ENCODE data around the gene DTNB.
"Not testable (repeated sequence)": the region's sequence is repeated elsewhere in the genome, so short reads cannot be mapped to it uniquely, and the experiment has no call there.

Gene DTNB

DNA sequence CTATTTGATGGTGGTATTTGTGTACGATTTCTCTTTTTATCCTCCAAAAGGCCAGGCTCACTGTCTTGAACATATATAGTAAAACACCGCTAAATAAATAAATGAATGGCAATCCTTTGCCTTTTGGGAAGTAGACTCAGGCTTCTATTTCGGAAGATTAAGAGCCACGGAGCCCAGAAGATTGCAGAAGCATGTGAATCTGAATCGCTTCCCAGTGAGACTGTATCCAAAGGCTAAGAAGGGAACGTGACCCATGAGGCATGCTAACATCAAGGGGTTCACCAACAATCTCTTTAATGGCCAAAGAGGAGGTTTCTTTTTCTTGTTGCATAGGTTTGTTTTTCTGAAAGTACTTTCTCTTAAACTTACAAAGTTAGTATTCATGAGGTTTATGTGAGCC, 261.6 kb downstream of the DTNB start:
- no peak for DNase-seq

DNA sequence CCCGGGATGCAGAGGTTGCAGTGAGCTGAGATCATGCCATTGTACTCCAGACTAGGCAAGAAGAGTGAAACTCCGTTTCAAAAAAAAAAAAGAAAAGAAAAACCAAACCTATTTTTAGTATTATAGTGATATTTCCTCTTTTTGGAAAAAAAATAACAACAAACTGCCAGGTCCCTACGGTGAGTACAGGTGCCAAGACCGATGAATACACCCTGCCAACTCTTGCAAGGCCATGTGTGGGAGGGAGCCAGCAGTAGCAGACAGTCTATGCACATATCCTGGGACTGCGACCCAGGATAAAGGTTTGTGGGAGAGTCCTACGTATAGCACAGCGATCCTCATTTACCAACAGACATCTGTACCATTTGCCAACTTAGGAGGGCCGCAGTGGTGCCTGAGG, 262.1 kb downstream of the DTNB start:
- DNase-seq: no peak

DNA sequence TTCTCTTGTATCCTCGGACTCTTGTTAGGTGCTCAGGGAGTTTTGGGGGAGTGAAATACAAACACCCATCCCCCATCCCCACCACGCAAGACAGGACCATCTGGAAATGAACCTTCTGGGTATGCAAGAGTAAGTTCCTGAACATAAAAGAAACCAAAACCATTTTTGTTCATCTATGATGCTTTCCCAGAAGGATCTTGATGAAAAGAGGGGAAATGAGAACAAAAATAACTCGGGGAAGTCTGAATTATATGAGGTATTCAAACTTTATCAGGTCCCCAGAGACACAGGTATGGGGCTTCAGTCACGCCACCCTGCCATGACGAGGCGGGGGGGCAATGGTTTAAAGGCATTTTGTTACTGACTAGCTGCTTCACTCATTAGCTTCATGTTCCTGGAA, 263.0 kb downstream of the DTNB start:
- DNase-seq: no peak

DNA sequence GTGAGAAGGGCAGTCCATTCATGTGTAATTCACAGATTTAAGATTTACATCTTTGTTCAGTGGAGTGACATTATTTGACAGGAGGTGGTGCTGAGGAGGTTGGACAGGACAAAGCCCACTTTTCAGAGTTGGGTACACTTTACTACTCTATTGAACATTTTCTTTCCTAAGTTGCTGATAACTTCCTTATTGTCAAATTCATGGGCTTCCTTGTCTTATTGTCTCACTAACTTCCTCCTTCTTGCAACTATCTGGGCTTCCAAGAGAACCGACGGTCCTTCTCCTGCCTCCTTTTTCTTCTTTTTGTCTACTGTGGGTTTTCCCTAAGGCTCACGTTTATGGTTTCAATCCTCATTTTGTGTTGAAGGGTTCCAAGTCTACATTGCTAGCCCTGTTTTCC, 263.9 kb downstream of the DTNB start:
- no peak for DNase-seq

DNA sequence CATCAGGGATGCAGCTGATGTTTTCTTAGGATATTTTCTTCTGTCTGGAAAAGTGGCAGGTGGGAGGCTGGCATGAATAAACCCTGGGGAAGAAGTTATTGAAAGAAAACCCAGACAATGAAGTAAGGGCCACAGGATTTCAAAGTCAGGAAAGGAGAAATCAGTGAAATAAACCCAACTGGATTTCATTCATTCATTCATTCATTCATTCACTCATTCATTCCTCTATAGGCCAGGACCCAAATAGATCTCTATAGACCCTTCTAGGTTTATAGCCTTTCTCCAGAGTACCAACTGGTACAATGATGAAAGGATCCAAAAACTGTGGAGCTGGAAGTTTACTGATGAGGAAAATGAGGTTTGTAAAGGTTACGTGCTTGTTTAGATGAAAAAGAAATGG, 264.3 kb downstream of the DTNB start:
- DNase-seq: no peak

DNA sequence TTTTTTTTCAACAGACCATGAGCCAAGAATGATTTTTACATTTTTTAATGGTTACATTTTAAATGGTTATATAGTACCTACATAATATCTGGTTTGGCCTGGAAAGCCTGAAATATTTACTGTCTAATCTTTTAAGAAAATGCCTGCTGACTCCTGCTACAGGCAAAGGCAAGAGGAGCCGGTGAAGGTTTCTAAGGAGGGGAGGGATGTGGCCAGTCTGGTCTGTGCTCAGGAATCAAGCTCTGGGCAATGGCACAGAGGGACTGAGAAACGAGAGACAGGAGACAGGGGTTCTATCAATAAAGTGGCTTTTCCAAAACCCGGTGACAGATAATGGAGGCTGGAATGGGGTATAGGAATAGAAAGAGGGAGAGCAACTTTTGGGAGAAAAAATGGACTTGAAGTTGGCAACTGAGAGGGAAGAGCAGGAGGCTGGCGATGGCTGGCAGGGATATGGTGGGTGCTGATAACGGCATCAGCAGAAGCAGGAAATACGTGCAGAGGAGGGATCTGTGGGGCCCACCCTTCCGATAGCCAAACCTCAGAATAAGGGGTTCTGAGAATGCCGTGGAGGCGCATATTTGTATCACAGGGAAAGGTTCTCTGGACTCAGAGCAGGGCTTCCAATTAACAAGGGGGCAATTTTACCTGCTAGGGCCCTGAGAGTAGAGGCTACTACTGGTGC, 267.6 kb downstream of the DTNB start:
- DNase-seq: no peak

DNA sequence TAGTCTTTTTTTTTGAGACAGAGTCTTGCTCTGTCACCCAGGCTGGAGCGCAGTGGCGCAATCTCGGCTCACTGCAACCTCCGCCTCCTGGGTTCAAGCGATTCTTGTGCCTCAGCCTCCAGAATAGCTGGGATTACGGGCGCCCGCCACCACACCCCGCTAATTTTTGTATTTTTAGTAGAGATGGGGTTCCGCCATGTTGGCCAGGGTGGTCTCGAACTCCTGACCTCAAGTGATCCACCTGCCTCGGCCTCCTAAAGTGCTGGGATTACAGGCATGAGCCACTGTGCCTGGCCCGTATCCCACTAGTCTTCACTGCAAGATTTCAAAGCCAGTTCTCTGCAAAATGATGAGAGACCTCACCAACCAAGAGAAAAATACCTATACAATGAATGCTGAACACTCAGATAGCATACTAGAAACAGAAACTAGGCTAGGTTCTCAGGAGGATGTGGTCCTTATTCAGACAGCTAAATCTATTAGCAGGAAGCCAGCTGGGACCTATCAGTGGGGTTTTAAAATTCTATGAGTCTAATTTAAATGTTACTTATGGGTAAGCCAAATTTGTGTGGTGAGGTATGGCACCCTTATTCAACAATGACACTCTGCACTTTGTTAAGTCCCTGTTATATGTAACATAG, 270.1 kb downstream of the DTNB start:
- DNase-seq: not testable (repeated sequence)

DNA sequence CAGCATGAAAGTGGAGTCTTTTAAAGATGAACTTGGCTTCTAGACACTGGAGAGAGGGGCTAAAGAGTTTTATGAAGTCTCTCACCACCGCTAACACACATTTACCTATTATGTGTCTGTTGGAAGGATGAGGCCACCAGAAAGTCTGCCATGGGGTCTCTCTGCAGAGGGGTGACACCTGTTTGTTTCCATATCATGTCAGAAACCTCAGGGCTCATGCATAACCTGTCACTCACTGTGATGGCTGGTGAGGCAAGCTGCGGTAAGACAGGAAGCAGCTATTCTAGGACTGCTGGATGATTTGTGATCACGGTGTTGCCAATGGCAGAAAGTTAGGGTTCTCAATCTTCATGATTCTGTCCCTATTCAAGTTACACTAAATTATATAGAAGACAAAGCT, 270.9 kb downstream of the DTNB start:
- no peak for DNase-seq

DNA sequence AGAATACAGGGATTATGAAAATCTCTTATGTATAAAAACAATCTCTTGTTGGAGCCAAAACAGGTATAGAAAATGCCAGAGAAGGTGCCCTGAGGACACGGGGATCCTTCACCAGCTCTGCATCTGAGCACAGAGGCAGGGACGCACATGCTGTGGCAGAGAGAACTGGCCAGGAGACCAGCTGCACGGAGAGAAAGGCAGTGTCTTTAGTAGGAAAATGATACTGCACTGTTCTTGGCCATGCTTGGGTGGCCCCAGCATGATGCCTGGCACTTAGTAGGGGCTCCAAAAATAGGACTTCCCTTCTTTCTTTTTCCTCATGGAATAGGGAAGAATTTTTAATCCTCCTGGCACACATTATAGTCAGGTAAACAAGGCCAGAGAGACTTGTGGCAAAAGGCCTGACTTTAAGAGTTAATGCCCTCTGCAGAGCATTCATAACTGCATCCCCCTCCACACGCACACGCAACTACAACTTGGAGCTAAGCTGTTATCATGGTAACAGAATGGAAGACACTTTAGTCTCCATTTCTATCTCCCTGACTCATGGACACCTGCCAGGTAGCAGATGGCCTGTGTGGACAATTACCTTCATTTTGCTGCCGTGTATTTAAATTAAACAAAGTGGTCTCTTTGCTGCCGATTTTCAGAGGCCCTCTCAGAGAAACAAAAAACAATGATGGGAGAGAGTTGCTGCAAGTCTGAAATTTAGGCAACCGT, 271.9 kb downstream of the DTNB start:
- peak; percentile 19 to 53 for DNase-seq

DNA sequence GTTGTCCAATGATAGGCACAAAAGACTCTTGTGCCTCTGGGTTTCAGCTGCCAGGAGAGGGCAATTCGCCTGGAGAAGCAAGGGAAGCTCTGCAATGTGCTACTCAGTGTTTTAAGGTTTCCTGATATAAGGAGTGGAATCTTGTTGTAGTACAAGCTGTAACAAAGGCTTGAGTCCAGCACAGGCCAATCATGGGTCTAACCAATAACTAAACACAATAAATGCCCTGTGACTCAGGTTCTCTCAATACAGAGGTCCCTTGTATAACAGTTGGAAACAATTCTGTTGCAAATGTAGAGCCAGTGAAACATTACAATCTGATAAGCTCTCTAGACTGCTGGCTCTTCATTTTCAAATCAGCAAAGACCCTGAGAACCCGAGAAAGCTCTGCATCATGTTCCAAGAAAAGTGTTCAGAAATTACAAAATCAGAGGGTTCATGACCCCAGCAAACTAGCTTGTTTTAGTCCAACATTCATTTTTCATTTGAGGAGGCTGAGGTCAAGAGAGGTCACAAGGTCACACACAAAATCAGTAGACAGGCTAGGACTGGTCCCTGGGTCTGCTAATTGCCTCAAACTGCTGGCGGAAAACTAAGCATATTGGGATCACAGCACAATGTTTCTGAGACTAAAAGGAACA, 272.7 kb downstream of the DTNB start:
- no peak for DNase-seq

DNA sequence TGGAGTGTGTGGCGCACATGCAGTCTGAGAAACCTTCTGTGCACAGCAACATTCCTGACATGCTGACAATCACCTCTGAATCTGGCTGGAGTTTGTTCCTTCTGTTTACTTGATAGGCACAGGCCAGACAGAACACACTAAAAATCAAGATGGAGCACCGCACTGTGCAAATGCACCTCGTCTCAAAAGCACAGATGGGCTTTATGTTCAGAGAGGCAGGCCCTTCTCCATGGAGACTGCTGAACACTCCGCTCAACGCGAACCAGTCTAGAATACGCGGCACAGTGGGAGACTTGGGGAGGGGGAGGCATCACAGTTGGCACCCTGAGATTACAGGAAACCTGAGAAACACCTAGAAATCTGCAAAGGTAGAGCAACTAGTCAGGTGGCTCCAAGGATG, 273.2 kb downstream of the DTNB start:
- no peak for DNase-seq

DNA sequence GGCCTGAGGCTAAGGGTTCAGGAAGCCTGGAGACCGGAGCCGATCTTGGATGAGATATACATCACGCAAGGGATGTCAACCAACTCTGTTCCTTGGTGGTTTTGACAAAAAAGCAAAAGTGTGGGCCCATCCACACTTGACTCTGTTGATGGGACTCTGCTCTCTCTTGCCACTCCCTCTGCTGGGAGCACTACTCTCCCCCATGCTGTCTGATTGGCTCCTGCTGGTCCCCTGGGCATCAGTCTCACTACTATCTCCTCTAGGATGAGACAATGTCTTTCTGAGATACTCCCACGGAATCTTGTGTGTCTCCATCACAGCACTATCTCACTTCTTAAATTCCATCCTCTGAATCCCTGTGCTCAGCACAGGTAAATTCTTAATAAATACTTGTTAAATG, 274.8 kb downstream of the DTNB start:
- no peak for DNase-seq

DNA sequence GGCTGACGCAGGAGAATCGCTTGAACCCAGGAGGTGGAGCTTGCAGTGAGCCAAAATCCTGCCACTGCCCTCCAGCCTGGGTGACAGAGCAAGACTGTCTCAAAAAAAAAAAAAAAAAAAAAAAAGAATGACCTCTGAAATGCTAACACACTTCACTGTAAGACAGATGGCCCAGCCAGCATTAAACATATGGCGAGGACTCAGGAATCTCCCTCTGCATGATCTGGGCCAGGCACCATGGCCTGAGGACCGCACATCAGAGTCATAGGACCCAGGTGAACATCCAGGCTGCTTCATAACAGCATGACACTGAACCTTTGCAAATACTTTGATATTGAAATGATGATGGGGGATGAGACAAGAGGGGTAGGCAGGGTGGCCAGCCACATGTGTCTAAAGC, 275.6 kb downstream of the DTNB start:
- no peak for DNase-seq

DNA sequence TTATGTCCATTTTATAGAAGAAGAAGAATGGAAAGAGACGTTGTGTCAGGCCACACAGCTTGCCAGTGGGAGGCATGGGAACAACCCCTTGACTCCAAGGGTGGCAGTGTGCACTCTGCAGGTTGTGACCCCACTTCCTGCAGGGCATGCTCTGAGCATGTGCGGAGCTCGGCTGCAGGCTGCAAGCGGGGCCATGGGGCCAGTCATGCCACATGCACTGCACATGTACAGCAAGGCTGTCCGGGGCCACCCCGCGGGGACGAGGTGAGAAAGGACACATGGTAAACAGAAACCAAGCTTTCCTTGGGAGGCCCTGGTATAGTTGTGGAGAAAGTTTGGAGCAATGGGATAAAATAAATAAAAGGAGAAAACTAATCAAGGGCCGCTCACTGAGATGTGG, 284.2 kb downstream of the DTNB start:
- no peak for DNase-seq

DNA sequence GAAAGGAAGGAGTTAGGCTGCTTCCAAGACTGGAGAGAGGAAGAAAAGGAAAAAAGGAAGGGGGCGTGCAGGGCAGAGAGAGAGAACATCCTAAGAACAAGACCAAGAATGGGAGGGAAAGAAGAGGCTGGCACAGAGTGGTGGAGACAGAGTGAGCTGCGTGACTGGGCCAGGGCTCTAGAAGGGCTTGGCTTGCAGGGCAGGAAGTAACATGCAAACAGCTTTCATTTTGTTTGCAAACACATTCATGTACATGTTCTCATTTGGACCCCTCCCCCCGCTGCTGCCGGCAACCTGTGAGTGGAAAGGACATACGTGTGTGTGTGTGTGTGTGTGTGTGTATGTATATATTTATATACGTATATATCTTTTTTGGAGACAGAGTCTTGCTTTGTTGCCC, 284.9 kb downstream of the DTNB start:
- no peak for DNase-seq

DNA sequence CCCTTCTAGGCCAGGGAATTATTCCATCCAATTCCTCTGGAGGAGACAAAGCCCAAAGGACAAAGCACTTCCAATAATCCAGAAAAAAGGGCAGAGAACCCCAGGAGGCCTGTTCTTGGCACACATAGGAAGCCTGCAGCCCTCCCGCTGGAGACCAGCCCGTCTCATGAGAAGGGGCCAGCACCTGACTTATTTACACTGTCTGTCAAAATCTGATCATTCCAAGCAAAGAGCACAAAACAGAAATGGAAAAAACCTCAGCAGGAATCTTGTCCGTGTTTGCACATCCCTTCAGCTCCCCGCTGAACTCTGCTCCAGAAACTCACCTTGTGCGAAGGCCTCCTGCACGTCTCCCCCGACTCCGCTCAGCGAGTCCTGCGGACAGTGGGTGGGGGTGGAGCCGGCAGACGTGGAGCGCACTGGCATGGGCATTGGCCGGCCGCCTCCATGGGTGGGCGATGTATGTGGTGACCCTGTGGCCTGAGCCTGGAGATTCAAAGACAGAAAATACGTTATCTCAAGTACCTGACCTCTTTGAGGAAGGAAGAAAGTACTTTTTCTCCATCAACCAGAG, 285.4 kb downstream of the DTNB start:
- no peak for DNase-seq

DNA sequence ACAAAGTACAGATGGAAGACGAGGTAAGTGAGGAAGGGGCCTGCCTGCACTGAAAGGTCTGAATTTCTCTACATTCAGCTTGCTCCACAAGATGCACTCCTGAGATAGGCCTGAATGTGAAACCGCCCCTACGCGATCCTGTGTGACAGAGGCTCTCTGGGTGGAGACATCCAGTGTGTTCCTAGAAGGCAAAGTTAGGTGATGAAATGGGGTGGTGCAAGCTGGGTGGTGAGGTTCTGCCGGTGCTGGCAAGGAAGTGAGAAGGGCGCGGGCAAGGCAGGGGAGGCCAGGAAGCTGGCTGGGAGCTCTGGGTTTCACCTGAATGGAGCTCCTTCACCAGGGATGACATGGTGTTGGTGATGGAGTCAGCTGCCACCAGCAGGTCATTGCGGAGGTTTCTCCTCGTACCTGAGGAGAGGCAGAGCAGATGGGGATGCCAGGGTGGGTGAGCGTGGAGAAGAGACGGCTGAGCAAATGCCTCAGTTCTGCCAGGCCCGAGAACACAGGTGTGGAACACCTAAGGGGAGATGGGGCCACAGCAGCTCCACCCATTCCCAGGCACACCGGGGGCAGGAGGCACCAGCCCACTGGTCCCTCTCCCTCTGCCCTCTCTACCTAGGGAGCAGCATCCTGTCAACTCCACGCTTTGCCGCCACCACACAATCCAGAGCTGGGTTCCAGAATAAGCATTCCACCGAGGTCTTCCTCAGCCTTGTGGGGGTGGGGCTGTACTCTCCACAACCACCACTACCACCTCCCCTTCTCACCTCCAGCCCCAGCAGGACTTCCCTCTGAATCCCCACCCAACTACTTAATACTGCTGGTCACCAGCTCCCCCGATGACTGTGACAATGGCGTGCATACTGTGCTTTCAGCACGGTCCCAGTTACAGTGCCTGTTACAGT, 286.2 kb downstream of the DTNB start:
- DNase-seq: no peak

DNA sequence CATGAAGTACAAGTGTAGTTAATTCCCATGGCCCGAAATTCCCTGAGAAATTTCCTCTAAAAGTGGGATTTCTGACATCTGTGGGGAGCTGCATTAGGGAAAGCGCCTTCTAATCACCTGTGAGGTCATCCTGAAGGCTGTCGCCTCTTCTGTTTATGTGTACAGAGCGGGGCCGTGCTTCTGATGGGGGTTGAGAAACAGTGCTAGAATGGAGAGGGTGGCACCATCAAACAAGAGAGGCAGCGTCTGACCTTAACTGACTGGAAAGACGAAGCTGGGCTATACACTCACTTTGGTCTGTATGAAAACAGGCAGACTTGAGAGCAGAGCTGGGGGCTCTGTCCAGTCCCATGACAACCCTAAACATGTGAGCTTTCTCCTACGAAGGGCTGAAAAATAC, 287.5 kb downstream of the DTNB start:
- DNase-seq: no peak

DNA sequence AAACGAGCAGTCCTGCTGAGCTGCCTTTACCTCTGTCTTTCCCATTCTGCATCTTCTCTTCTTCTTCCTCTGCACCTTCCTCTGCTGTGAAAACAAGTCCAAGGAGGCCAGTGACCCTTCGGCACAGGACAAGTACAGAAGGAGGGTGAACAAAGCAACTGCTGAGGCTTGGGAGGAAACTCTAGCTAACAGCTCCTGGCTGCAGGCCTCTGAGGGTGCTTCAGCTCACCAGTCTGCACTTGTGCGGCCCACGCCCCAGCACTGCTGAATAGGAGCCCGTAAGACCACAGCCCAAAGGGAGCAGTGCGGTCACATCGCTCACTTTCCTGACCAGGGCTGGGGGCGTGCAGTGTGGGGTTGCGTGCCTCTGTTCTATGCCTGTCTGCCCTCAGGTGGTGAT, 289.6 kb downstream of the DTNB start:
- DNase-seq: no peak

DNA sequence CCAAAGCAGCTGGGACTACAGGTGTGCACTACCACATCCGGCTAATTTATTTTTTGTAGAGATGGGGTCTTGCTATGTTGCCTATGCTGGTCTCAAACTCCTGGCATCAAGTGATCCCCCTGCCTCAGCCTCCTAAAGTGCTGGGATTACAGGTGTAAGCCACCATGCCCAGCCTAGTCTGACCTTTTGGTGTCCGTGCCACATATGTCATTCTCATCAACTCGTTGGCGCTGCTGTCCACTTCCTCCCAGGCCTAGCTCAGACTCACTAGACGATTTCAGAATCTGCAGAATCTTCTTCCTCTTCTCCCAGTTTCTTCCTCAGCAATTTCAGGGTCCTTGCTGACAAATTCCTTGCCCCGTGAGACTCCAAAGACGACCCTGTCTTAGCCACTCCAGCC, 291.9 kb downstream of the DTNB start:
- no peak for DNase-seq

DNA sequence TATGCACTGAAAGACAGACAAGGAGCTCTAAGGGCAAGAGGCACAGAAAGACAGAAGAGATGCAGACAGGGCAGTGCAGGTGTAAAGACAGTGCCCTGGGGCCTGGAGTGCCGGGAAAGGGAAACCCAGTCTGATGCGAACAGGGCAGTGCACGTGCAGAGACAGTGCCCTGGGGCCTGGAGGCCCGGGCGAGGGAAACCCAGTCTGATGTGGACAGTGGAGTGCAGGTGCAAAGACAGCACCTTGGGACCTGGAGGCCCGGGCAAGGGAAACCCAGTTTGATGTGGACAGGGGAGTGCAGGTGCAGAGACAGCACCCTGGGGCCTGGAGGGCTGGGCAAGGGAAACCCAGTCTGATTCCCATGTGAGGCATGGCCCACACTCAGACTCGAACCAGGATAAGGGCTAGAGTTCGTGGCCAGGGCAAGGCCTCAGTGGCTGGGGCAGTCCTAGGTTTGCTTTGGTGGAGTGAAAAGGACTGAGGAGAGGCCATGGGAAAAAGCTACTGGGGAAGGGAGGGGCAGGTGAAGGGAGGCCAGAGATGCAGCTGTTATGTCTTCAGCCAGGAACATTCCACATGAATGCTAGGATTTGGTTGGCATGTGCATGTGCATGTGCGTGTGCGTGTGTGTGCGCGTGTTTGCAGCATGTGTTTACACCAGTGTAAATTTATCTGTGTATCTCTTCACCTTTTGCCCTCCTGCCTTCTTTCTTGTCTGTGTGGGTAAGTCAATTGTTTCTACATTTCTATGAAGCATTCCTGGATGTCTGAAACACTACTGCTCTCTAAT, 292.6 kb downstream of the DTNB start:
- DNase-seq: no peak

DNA sequence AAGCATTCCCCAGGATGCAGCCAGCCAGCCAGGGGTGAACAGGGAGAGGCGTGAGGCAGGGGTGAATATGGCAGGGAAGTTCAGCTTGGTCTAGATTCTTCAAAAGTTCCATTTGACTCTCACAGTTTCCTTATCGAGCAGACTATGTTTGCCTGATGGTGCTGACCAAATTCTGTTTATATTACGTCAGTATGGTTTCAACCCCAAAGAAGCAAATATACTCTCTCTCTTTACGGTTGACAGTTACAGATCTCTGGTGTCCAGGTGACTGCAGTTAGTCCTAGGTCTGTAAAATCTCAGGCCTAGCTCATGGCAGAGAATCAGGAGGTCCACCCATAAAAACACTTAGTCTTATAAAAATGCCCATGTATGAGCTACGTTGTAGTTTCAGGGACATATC, 293.4 kb downstream of the DTNB start:
- no peak for DNase-seq
